ENCODE measurements around the gene SPATA13. TPM values are rescaled to one million over a fixed set of nuclear protein-coding genes. Genes with fewer than 3 reads are reported as not detected.
"Not testable (repeated sequence)": the region's sequence is repeated elsewhere in the genome, so short reads cannot be mapped to it uniquely, and the experiment has no call there.

SPATA13 gene
- total and polyA plus RNA-seq, 2 donors from 2014 or later = 12.3 to 69.2 TPM

DNA sequence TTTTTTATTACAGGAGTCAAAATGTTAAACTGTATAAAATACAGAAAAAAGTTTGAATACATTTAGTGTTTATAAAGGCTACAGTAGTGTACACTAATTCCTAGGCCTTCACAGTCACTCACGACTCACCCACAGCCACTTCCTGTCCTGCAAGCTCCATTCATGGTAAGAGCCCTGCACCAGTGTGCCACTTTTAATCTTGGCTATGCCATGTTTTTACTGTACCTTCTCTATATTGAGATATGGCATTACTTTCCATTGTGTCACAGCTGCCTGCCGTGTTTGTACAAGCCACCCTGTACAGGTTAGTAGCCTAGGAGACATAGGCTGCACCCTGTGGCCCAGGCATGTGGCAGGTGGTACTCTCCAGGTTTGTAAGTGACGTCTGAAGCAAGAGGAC, 180.9 kb downstream of the SPATA13 start:
- Histone ChIP-seq H3K36me3 (ENCODE audit: control insufficient read depth in 2 of 3, insufficient read depth in 3 of 3, low read length in 3 of 3) (no peaks in the 10 kb centered on the region), H3K9me3 (ENCODE audit: control insufficient read depth in 2 of 3, insufficient read depth in 1 of 3, low read length in 3 of 3) (no peaks in the 10 kb centered on the region), H3K27me3 (ENCODE audit: control insufficient read depth, insufficient read depth, low read length) (no peaks in the 10 kb centered on the region), H3K4me1 (ENCODE audit: control insufficient read depth in 2 of 3, insufficient read depth in 2 of 3, low read depth in 1 of 3, low read length in 3 of 3) (no peaks in the 10 kb centered on the region), H3K4me3 (ENCODE audit: low read length in 3 of 3) (no peak overlapping the region), H3K27ac (ENCODE audit: low read depth in 2 of 2, low read length in 2 of 2) (no peak overlapping the region), H3K9ac (ENCODE audit: low read length in 3 of 3) (no peak overlapping the region)
- DNase-seq (no peak), FAIRE-seq (no peak)
- intact Hi-C loops (cut with DNase I) = no loop called here
- TF ChIP-seq, protein P1, sequence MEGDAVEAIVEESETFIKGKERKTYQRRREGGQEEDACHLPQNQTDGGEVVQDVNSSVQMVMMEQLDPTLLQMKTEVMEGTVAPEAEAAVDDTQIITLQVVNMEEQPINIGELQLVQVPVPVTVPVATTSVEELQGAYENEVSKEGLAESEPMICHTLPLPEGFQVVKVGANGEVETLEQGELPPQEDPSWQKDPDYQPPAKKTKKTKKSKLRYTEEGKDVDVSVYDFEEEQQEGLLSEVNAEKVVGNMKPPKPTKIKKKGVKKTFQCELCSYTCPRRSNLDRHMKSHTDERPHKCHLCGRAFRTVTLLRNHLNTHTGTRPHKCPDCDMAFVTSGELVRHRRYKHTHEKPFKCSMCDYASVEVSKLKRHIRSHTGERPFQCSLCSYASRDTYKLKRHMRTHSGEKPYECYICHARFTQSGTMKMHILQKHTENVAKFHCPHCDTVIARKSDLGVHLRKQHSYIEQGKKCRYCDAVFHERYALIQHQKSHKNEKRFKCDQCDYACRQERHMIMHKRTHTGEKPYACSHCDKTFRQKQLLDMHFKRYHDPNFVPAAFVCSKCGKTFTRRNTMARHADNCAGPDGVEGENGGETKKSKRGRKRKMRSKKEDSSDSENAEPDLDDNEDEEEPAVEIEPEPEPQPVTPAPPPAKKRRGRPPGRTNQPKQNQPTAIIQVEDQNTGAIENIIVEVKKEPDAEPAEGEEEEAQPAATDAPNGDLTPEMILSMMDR (IDR thresholded peaks at IDR 0.05; ENCODE audit: borderline replicate concordance, extremely low read depth, insufficient read depth) = no peak

DNA sequence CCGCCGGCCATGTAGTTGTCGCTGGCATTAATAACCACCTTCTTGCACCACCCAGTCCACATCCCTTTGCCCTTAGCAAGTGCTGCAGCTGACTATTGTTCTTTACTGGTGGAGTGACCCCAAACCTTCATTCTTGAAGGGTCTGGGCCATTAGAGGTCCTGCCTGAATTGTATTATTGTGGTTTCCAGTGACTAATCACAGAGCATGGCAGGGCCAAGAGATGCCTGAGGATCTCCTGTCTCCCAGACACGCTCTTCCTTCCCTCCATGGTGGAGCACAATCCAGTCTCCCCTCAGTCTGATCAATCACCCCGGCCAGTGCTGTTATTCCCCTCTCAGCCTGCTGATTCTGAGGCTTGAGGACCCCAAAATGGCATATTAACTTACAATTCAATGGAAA, 187.9 kb downstream of the SPATA13 start:
- no peaks in the 10 kb centered on the region for H3K9me3 ChIP-seq (ENCODE audit: control insufficient read depth in 2 of 3, insufficient read depth in 1 of 3, low read length in 3 of 3)
- H3K36me3 ChIP-seq (ENCODE audit: control insufficient read depth in 2 of 3, insufficient read depth in 3 of 3, low read length in 3 of 3) = no peaks in the 10 kb centered on the region
- no peak overlapping the region for H3K9ac ChIP-seq (ENCODE audit: low read length in 3 of 3)
- no peaks in the 10 kb centered on the region for H3K27me3 ChIP-seq (ENCODE audit: control insufficient read depth, insufficient read depth, low read length)
- H3K4me3 ChIP-seq (ENCODE audit: low read length in 3 of 3) = no peak overlapping the region
- H3K4me1 ChIP-seq (ENCODE audit: control insufficient read depth in 2 of 3, insufficient read depth in 2 of 3, low read depth in 1 of 3, low read length in 3 of 3) = no peaks in the 10 kb centered on the region
- TF ChIP-seq, protein P1 (IDR thresholded peaks at IDR 0.05; ENCODE audit: borderline replicate concordance, extremely low read depth, insufficient read depth) = no peak
- no peak for FAIRE-seq
- H3K27ac ChIP-seq (ENCODE audit: low read depth in 2 of 2, low read length in 2 of 2) = no peak overlapping the region
- DNase-seq = no peak
- intact Hi-C loops (cut with DNase I) = no loop called here

DNA sequence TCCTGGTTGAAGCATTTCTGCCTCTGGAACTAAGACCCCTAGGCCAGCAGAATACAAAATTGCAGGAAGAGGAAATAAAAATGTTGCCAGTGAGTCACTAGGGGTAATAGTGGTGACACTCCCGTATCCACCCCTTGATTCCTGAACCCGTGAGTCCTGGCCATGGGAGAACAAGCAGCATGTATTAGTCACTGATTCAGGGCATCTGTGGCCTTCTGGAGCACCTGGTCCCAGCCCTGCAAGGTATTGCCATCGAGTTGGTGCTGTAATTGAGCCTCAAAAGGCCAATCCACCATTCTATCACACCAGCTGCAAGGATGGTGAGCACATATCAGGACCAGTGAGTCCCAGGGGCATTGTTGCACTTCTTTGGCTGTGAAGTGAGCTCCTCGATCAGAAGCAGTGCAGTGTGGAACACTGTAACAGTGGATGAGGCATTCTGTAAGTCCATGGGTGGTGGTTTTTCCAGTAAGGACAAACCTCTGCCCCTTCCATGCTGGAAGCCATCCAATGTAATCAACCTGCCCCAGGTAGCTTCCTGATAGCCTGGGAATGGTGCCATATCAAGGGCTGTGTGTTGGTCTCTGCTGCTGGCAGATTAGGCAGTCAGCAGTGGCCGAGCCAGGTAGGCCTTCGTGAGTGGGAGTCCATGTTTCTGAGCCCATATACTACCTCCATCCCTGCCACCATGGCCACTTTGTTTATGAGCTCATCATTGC, 188.4 kb downstream of the SPATA13 start:
- DNase-seq = peak in 1 of 5 donors; percentile 82
- FAIRE-seq = no peak
- H3K27ac ChIP-seq (ENCODE audit: low read depth in 2 of 2, low read length in 2 of 2) = no peak overlapping the region

DNA sequence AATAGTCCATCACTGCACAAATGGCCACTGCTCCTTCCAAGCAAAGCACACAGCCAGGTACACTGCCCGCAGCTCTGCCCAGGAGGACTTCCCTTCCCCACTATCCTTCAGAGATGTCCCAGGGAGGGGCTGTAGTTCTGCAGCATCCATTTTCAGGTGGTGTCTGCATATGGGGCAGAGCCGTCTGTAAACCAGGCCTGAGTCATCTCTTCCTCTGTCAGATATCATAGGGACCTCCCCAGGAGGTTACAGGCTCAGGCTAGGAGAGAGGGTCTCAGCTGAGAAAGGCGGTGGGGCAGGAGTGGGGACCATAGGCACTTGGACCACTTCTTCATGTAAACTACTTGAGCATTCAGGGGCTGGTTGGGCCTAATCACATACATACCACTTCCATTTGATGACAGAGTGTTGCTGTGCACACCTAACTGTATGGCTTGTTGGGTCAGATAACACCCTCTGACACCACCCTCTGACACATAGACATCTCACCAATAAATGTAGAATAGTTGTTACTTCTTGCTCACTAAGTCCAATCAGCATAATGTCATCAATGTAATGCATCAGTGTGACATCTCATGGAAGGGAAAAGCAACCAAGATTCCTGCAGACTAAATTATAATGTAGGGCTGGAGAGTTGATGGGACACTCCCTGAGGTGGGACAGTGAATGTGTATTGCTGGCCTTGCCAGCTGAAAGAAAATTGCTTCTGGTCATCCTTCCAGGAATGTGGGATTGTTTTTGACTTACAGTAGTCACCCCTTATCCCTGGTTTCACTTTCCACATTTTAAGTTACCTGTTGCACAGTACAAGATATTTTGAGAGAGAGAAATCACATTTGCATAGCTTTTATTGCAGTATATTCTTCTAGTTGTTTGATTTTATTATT, 189.5 kb downstream of the SPATA13 start:
- FAIRE-seq; intact Hi-C loops (cut with DNase I); DNase-seq; H3K27ac ChIP-seq (ENCODE audit: low read depth in 2 of 2, low read length in 2 of 2); H3K4me3 ChIP-seq (ENCODE audit: low read length in 3 of 3); H3K9me3 ChIP-seq (ENCODE audit: control insufficient read depth in 2 of 3, insufficient read depth in 1 of 3, low read length in 3 of 3); H3K4me1 ChIP-seq (ENCODE audit: control insufficient read depth in 2 of 3, insufficient read depth in 2 of 3, low read depth in 1 of 3, low read length in 3 of 3); H3K27me3 ChIP-seq (ENCODE audit: control insufficient read depth, insufficient read depth, low read length); H3K9ac ChIP-seq (ENCODE audit: low read length in 3 of 3); H3K36me3 ChIP-seq (ENCODE audit: control insufficient read depth in 2 of 3, insufficient read depth in 3 of 3, low read length in 3 of 3): not testable (repeated sequence)

More for the DNA sequence above, 188.4 kb downstream of the SPATA13 start:
- no peak overlapping the region for H3K9ac ChIP-seq (ENCODE audit: low read length in 3 of 3)
- no peaks in the 10 kb centered on the region for H3K27me3 ChIP-seq (ENCODE audit: control insufficient read depth, insufficient read depth, low read length)
- H3K9me3 ChIP-seq (ENCODE audit: control insufficient read depth in 2 of 3, insufficient read depth in 1 of 3, low read length in 3 of 3) = no peaks in the 10 kb centered on the region
- no peaks in the 10 kb centered on the region for H3K36me3 ChIP-seq (ENCODE audit: control insufficient read depth in 2 of 3, insufficient read depth in 3 of 3, low read length in 3 of 3)
- intact Hi-C loops (cut with DNase I) = no loop called here
- H3K4me1 ChIP-seq (ENCODE audit: control insufficient read depth in 2 of 3, insufficient read depth in 2 of 3, low read depth in 1 of 3, low read length in 3 of 3) = no peaks in the 10 kb centered on the region
- TF ChIP-seq, protein P1 (IDR thresholded peaks at IDR 0.05; ENCODE audit: borderline replicate concordance, extremely low read depth, insufficient read depth) = no peak
- H3K4me3 ChIP-seq (ENCODE audit: low read length in 3 of 3) = no peak overlapping the region

Data from kidney (tissue), 14 donors.